ENCODE results near the gene TMEM158. TPM values are rescaled to one million over a fixed set of nuclear protein-coding genes. Genes with fewer than 3 reads are reported as not detected.

TMEM158 gene
- total RNA-seq, 1 experiment from 2014 or later, result 9.2 TPM

- DNase-seq (ENCODE audit: low spot score), result no peak
Measured at GRCh38 chr3:45232521-45232920, 6.4 kb upstream of the TMEM158 start.

GRCh38 chr3:45227946-45228345 lies 1.9 kb upstream of the TMEM158 start:
- DNase-seq (ENCODE audit: low spot score), result no peak

- no peak for DNase-seq (ENCODE audit: low spot score)
Measured at GRCh38 chr3:45227071-45227820, 1.2 kb upstream of the TMEM158 start.

GRCh38 chr3:45225465-45226205 lies 452 bp downstream of the TMEM158 start:
- no peak for DNase-seq (ENCODE audit: low spot score)

- peak; percentile 54 for DNase-seq (ENCODE audit: low spot score)
Measured at GRCh38 chr3:45224824-45225464, 1.1 kb downstream of the TMEM158 start.

- DNase-seq (ENCODE audit: low spot score), result no peak
Measured at GRCh38 chr3:45223889-45224727, 2.0 kb downstream of the TMEM158 start.

GRCh38 chr3:45219694-45220093 lies 6.4 kb downstream of the TMEM158 start:
- no peak for DNase-seq (ENCODE audit: low spot score)

- peak; percentile 22 for DNase-seq (ENCODE audit: low spot score)
Measured at GRCh38 chr3:45218578-45219390, 7.3 kb downstream of the TMEM158 start.

GRCh38 chr3:45216021-45216609 lies 10.0 kb downstream of the TMEM158 start:
- DNase-seq (ENCODE audit: low spot score), result no peak

GRCh38 chr3:45215466-45215865 lies 10.6 kb downstream of the TMEM158 start:
- no peak for DNase-seq (ENCODE audit: low spot score)

- no peak for DNase-seq (ENCODE audit: low spot score)
Measured at GRCh38 chr3:45214061-45214680, 11.9 kb downstream of the TMEM158 start.

GRCh38 chr3:45212095-45212468 lies 14.0 kb downstream of the TMEM158 start:
- no peak for DNase-seq (ENCODE audit: low spot score)

- no peak for DNase-seq (ENCODE audit: low spot score)
Measured at GRCh38 chr3:45211466-45212094, 14.5 kb downstream of the TMEM158 start.

- peak; percentile 74 for DNase-seq (ENCODE audit: low spot score)
Measured at GRCh38 chr3:45210308-45211041, 15.6 kb downstream of the TMEM158 start.

- no peak for DNase-seq (ENCODE audit: low spot score)
Measured at GRCh38 chr3:45209526-45209925, 16.6 kb downstream of the TMEM158 start.

- DNase-seq (ENCODE audit: low spot score), result no peak
Measured at GRCh38 chr3:45208586-45208985, 17.5 kb downstream of the TMEM158 start.

GRCh38 chr3:45207446-45207845 lies 18.6 kb downstream of the TMEM158 start:
- DNase-seq (ENCODE audit: low spot score), result no peak

GRCh38 chr3:45205126-45205525 lies 21.0 kb downstream of the TMEM158 start:
- DNase-seq (ENCODE audit: low spot score), result no peak

- DNase-seq (ENCODE audit: low spot score), result peak; percentile 39
Measured at GRCh38 chr3:45204136-45204535, 22.0 kb downstream of the TMEM158 start.

Data from H4 (cell line).